IPS-NIHi11 (cell line): ENCODE data around the gene CNTN2.

Experiments
- DNase-seq: peaks from one replicate; pipeline ENCODE4 v3.0.0; 2012; ENCODE audit warnings: mixed read lengths, low spot score

The CNTN2 gene

DNA sequence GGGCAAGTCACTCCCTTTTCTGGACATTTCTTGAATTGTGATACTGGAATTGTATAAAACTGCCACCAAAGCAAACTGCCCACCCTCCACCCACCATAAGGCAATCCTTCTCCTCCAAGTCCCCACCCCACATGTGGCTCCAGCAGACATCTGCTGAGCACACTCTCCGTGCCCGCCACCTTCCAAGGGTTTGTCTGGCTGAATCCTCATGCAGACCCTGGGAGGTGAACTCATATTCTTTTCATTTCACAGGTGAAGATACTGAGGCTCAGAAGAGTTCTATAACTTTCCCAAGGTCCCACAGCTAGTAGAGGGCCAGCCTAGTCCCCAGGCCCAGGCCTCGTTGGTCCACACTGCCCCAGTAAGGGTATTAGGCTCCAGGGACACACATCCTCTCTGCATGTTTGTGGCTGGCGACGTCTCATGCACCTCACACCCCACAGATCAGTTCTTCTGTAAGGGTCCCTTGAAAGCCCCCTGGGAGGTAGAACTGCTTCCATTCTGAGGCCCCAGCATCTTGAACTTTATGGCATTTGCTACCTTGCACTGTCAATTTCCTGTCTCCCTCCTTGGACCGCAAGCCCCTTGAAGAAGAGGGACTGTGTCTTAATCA, 14.1 kb downstream of the CNTN2 start:
- DNase-seq: no peak

DNA sequence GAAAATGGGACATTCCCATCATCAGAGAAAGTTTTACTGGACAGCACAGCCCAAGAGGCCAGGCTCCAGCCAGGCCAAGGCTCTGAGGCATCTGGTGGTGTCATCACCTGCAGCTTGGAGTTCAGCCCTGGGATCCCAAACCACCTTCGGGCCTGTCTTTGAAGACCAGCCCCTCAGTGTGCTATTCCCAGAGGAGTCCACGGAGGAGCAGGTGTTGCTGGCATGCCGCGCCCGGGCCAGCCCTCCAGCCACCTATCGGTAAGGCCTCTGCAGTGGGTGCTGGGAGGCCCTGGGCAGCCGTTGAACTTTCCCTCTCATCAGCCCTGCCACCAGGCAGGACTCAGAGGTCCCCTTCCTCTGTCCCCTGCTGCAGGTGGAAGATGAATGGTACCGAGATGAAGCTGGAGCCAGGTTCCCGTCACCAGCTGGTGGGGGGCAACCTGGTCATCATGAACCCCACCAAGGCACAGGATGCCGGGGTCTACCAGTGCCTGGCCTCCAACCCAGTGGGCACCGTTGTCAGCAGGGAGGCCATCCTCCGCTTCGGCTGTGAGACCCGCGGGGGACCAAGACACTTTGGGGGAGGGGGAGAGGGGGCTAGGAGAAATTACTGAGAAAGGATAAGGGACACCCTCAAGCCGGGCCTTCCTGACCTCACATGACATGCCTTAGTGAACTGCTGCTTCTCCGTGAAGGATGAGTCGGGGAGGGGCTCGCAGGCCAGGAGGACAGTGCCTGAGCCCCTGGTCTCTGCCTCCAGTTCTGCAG, 15.0 kb downstream of the CNTN2 start:
- no peak for DNase-seq

DNA sequence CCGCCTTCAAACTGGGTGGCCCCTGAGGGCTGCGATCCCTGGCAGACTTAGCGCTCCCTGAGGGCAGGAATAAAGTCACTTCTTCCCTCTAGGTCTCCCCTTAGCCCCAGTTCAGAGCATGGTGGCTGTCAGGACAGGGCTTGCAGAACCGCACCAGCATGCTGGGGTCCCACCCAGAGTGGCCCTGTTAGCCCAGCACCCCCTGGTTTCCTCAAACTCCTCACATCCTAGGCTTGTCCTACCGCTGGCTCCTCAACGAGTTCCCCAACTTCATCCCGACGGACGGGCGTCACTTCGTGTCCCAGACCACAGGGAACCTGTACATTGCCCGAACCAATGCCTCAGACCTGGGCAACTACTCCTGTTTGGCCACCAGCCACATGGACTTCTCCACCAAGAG, 15.8 kb downstream of the CNTN2 start:
- no peak for DNase-seq

DNA sequence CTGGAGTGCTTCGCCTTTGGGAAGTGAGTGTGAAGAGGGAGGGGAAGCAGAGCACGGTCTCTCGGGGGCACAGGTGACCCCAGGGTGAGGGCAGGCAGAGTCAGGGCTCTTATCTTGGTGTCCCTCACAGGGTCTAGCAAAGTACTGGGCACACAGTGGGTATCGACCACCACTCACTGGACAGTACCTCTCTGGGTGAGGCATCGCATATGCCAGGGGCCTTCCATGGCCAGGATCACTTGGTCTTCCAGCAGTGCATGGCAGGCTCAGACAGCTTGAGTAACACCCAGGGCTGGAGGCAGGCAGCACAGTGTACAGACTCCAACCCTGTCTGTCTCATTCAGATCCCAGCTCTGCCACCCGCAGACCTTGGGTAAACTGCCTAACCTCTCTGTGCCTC, 16.6 kb downstream of the CNTN2 start:
- no peak for DNase-seq

DNA sequence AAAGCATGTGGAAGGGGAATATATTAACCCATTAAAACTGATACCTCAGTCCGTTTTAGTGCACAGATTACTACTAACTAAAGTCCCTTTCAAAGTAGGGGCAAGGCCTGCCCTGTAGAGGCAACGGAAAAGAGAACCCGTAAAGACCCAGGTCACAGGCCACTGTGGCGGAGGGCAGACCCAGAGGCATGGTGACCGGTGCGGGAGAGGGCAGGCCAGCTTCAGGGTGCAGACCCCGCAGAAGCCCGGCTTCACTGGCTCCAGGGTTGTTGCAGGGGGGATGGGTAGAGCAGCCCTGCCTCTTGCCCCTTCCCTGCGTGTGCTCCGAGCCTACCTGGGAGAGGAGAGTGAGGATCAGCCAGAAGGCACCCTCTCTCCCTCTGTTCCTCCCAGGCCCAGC, 17.7 kb downstream of the CNTN2 start:
- no peak for DNase-seq

DNA sequence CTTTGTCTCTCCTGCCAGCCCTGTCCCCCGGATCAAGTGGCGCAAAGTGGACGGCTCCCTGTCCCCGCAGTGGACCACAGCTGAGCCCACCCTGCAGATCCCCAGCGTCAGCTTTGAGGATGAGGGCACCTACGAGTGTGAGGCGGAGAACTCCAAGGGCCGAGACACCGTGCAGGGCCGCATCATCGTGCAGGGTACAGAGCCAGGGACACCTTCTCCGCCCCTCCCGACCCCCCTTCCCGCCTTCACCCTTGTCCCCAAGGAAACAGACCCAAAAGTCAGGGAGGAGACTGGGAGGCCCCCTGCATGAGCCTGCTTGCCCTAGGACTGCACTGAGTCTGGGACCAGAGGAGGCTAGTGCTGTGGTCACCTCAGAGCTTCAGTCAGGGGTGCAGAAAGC, 18.2 kb downstream of the CNTN2 start:
- DNase-seq: no peak

DNA sequence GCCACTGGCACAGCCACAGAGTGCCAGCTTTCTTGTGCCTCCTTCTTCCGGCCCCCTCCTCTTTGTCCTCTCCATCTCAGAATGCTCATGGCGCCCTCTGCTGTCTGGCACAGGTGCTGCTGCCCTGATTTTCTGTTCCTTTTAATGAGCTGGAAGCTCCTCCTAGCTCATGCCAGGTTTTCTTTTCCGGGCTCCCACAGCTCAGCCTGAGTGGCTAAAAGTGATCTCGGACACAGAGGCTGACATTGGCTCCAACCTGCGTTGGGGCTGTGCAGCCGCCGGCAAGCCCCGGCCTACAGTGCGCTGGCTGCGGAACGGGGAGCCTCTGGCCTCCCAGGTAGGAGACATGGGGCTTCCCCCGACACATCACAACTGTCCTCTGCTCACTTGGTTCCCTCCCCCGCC, 18.7 kb downstream of the CNTN2 start:
- peak; percentile 90 for DNase-seq

DNA sequence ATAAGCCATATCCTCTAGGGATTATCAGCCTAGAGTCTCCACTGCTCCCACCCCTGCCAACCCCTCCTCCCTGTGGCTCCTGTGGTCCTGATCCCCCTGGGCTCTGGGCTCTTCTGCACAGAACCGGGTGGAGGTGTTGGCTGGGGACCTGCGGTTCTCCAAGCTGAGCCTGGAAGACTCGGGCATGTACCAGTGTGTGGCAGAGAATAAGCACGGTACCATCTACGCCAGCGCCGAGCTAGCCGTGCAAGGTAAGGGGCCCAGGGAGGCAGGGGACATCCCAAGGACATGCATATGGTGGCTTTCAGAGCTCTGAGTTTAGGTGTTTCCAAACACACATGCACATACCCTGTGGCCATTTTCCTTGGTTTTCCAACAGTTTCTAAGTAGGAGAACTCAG, 19.3 kb downstream of the CNTN2 start:
- no peak for DNase-seq

DNA sequence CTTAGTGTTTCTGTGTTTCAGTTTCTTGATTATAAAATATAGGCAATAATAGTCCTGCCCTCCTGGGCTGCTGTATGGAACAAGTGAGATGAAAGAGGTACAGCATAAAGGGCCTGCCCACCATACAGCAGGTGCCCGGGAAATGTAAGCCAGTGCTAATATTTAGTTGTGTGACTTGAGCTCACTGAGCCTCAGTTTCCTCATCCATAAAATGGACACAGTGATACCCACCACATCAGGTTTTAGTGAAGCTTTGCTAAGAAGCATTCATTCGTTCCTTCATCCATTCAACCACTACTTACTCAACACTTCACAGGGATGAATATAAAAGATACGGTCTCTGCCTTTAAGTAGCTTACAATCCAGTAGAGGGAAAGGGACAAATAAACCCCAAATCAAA, 19.9 kb downstream of the CNTN2 start:
- DNase-seq: no peak

DNA sequence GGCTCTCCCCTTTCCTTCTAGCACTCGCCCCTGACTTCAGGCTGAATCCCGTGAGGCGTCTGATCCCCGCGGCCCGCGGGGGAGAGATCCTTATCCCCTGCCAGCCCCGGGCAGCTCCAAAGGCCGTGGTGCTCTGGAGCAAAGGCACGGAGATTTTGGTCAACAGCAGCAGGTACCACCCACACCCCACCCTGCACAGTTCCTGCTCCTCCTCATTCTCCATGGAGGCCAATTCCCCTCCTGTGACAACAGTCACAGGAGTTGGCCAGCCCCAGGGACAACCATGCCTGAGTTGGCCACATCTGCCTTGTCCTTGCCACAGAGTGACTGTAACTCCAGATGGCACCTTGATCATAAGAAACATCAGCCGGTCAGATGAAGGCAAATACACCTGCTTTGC, 21.3 kb downstream of the CNTN2 start:
- no peak for DNase-seq

DNA sequence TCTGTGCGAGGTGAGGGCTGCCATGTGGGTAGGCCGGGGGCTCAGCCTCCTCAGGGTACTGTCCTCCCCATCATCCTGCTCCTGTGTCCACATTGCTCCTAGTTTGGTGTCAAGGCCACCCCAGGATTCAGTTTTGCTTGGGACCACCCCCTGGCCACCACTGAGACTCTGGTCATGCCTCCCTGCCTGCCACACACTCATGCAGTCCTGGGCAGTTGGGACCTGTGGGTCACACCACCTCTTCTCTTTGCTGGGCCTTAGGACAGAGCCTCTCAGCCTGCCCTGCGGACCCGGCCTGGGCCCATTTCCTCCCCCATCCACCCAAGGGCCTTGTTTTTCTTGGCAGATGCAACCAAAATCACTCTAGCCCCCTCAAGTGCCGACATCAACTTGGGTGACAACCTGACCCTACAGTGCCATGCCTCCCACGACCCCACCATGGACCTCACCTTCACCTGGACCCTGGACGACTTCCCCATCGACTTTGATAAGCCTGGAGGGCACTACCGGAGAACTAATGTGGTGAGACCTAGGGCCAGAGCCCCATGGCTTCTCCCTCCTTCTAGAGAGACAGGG, 21.8 kb downstream of the CNTN2 start:
- DNase-seq: no peak

DNA sequence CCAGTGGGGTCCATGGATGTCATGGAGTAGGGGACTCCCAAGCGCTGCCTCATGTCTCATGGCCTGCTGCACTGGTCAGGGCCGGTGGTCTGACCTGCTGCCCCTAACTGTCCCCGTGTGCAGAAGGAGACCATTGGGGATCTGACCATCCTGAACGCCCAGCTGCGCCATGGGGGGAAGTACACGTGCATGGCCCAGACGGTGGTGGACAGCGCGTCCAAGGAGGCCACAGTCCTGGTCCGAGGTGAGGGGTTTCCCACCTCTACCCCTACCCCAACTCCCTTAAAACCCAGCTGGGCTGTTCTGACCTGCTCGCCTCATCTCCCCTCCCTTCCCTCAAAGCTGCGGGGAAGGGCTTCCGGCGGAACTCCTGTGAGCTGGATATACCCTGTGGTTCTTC, 22.7 kb downstream of the CNTN2 start:
- DNase-seq: no peak

DNA sequence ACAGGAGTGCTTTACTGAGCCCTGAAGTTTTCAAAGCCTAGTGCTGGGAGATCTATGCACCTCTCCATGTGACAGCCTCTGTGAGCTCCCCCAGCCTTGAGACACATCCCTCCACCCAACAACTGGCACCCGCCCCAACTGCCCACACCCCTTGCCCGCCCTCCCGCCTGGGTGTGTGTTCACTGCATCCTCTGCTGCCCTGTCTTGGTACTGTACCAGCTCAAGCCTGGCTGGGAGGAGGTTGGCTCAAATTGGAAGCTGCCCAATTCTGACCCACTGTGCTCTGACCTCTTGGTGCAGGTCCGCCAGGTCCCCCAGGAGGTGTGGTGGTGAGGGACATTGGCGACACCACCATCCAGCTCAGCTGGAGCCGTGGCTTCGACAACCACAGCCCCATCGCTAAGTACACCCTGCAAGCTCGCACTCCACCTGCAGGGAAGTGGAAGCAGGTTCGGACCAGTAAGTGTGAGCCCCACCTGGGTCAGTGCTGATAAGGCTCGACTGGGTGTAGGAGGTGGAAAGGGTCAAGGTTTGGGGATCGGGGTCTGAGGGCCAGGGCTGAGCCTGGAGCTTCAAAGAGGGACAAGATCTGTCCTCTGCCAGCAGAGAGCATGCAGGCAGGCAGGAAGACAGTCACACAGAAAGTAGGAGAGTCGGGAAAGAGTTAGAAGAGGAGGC, 23.3 kb downstream of the CNTN2 start:
- DNase-seq: peak; percentile 76

DNA sequence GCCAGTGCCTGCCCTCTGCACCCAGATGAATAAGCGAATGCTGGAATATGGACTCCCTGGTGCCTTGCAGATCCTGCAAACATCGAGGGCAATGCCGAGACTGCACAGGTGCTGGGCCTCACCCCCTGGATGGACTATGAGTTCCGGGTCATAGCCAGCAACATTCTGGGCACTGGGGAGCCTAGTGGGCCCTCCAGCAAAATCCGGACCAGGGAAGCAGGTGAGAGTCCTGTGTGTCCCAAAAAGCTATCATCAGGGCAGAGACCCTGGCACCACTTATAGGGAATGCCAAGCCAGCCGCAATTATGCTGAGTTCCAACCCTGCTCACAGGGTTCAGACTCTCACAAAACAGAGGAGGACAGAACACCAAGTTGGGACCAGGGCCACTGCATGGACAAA, 24.0 kb downstream of the CNTN2 start:
- no peak for DNase-seq

DNA sequence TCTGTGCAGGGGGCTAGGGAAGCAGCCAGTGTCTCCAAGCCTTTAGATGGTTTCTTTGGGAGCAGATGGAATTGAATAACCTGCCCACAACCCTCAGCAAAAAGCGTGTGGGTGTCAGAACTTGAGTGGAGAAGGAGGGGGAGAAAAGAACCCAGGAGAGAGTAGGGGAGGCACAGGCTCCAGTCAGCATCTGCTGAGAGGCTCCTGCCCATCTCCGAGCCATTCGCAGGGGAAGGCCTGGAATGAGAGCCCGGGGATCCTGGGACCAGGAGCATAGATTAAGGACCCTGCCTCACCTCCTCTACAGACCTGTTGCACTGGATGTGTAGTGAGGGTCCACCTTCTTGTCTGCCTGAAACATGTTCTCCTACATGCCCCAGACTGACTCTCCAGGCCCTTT, 25.0 kb downstream of the CNTN2 start:
- no peak for DNase-seq

DNA sequence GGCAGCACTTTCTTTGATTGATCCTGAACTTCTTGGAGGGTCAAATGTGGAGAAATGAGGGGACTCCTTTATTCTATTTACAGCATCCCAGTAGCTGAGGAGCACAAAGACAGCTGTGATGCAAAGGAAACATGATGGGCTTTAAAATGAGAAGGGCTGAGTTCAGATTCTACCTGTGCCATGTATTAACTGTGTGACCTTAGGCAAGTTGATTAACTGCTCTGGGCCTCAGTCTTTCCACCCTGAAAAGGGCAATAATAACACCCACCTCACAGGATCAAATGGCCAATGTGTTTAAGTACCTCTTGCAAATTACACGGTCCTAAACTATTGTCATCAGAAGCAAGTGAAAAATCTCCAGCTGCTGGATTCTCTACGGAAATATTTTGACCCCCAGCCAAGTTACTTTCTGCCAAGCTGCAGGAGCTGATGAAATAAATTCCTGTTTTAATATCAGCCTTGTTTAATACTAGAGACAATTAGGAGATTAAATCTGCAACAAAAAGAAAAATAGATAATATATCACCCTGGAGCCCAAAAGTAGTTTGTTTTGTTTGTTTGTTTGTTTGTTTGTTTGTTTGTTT, 25.5 kb downstream of the CNTN2 start:
- DNase-seq: no peak

DNA sequence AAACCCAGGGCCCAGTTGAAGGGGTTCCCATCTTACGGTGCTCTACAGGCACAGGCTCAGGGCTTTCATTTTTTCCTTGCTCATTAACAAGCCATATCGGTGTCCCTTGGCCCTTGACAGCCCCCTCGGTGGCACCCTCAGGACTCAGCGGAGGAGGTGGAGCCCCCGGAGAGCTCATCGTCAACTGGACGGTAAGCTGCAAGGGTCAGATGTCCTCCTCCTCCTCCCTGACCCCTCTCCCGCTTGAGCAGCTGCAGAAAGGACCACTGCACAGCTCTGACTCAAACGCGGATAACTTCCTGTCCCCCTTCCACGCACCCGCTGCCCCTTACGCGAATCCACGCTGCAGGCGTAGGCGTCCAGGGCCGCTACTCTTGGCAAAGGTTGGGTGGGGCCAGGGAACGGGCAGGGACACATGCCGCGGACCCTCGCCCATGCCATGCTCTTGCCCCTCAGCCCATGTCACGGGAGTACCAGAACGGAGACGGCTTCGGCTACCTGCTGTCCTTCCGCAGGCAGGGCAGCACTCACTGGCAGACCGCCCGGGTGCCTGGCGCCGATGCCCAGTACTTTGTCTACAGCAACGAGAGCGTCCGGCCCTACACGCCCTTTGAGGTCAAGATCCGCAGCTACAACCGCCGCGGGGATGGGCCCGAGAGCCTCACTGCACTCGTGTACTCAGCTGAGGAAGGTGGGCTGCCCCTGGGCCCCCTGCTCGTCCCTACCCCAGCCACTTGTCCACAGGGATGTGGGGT, 26.5 kb downstream of the CNTN2 start:
- no peak for DNase-seq

DNA sequence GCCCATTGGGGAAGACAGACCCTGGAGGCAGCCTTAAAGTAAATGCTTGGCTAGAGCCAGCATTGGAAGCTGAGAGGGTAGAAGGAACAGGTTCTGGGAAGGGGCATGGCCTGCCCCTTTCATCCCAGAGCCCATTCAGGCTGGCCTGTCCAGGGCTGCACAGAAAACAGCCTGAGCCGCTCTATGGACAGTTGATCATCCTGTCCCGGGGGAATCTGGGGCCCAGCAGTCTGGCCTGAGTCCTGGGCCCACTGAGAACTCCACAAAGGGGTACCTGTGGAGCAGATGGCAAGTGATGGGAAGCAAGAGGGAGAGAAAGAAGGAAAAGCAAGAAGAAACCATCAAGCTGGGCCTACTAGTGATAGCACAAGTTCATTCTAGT, 28.0 kb downstream of the CNTN2 start:
- DNase-seq: no peak

DNA sequence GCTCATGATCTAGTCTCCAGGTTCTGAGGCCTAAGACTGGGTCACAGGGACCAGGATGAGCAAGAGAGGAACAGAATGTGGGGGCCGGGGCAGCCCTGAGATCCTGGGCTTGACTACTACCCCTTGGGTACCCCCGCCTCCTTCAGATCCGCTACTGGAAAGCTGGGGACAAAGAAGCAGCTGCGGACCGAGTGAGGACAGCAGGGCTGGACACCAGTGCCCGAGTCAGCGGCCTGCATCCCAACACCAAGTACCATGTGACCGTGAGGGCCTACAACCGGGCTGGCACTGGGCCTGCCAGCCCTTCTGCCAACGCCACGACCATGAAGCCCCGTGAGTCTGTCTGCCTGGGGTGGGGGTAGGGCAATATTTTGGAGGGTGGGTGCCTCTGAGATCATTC, 28.8 kb downstream of the CNTN2 start:
- no peak for DNase-seq

DNA sequence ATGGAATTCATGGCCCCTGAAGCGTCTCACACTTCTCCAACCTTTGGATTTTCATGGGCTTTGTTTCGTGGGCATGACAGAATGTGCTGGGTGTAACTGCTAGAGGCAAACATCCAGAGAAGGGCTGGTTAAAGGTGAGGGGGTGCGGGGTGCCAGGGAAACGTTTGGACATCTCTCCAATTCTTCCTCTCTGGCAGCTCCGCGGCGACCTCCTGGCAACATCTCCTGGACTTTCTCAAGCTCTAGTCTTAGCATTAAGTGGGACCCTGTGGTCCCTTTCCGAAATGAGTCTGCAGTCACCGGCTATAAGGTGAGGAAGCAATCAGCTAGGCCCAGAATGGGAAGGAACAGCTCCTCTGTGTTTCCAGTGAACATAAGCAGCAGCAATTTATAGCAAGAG, 29.3 kb downstream of the CNTN2 start:
- DNase-seq: no peak

DNA sequence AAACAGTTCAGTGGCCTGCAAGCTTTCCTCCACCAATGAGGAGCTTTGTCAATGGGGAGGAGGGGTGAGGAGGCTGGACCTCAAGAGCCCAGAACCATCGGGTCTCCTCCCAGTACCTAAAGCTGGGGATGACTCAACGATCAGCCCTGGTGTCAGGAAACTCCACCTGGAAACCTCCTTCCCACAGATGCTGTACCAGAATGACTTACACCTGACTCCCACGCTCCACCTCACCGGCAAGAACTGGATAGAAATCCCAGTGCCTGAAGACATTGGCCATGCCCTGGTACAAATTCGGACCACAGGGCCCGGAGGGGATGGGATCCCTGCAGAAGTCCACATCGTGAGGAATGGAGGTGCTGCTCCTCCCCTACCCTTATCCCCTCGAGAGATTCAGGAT, 29.9 kb downstream of the CNTN2 start:
- no peak for DNase-seq

DNA sequence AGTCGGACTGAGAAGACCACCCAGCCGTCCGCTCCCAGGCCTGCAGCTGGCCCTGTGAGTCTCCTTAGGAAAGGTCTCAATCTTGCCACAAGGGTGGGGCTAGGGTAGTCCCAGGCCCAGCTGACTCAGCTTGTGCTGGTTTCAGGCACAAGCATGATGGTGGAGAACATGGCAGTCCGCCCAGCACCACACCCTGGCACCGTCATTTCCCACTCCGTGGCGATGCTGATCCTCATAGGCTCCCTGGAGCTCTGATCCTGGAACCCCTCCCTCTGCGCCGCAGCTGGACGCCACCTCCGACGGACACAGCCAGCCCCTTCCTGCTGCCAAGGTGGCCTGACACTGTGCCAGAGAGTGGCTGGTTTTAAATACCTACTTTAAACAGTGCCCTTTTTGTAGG, 30.5 kb downstream of the CNTN2 start:
- no peak for DNase-seq
